Measurements from ENCODE around the gene MAML2. TPM values are rescaled to one million over a fixed set of nuclear protein-coding genes. Genes with fewer than 3 reads are reported as not detected.

Gene MAML2
- total and polyA plus RNA-seq, 2 experiments from 2014 or later, result 4.7 to 15.3 TPM

DNA sequence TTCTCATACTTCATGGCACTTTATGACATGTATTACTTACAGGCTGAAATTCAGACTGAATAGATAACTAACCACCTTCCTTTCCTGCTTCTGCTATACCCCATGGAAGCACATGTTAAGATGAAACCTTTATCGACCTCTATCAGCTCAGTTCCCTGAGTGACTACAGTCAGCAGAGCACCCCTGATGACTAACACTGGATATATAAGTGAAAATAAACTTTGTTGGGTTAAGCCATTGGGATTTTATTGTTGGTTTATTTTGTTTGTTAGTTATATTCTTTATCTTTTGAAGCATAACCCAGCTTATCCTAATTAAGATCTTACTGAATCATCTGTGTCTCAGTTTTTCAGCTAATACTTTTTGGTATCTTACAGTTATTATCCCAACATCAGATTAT is 23.0 kb upstream of the MAML2 start:
- Histone ChIP-seq H3K4me3 (no peak overlapping the region), H3K9me2 (replicated peaks; ENCODE audit: insufficient read depth) (no peaks in the 10 kb centered on the region), H3K27me3 (no peaks in the 10 kb centered on the region), H3K79me2 (no peaks in the 10 kb centered on the region), H3K27ac (no peak overlapping the region), H3K9me3 (ENCODE audit: low read depth) (no peaks in the 10 kb centered on the region), H3K36me3 (replicated peaks; ENCODE audit: insufficient read depth, low read depth) (no peaks in the 10 kb centered on the region), H3K4me2 (no peak overlapping the region), H2AFZ (no peak overlapping the region), H3K4me1 (ENCODE audit: insufficient read depth) (no peaks in the 10 kb centered on the region), H4K20me1 (ENCODE audit: insufficient read depth, poor library complexity, severe bottlenecking) (no peaks in the 10 kb centered on the region)
- no peak for TF ChIP-seq EZH2phosphoT487 (IDR thresholded peaks at IDR 0.05; ENCODE audit: low read depth, severe bottlenecking, unreplicated experiment)
- TF ChIP-seq, protein P1, sequence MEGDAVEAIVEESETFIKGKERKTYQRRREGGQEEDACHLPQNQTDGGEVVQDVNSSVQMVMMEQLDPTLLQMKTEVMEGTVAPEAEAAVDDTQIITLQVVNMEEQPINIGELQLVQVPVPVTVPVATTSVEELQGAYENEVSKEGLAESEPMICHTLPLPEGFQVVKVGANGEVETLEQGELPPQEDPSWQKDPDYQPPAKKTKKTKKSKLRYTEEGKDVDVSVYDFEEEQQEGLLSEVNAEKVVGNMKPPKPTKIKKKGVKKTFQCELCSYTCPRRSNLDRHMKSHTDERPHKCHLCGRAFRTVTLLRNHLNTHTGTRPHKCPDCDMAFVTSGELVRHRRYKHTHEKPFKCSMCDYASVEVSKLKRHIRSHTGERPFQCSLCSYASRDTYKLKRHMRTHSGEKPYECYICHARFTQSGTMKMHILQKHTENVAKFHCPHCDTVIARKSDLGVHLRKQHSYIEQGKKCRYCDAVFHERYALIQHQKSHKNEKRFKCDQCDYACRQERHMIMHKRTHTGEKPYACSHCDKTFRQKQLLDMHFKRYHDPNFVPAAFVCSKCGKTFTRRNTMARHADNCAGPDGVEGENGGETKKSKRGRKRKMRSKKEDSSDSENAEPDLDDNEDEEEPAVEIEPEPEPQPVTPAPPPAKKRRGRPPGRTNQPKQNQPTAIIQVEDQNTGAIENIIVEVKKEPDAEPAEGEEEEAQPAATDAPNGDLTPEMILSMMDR (IDR thresholded peaks at IDR 0.05; ENCODE audit: poor library complexity), result no peak
- TF ChIP-seq EZH2 (IDR thresholded peaks at IDR 0.05; ENCODE audit: borderline replicate concordance), result no peak
- WGBS (ENCODE audit: low lambda C conversion rate, missing lambda C conversion rate), result 81% methylated on average over 1 of the region's 1 CpG
- DNase-seq (ENCODE audit: low spot score), result no peak

DNA sequence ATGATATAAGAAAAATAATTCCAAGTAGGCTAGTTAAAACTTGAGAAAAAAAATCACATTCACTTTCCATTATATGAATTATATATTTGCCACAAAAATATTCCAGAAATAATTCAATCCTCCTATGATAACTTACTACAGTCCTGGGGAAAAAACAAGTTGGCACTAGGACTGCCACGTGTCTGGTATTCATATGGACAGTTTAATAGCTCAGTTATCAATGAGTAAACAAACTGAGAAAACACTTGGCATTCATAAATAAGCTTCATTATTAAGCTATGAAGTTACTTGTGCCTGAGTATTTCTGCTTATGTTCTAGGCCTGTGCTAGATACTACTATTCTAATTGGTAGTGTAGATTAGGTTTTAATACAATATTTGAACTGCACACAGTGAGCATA is 22.5 kb upstream of the MAML2 start:
- Histone ChIP-seq H3K79me2 (no peaks in the 10 kb centered on the region), H3K9me2 (replicated peaks; ENCODE audit: insufficient read depth) (no peaks in the 10 kb centered on the region), H3K9me3 (ENCODE audit: low read depth) (no peaks in the 10 kb centered on the region), H3K27ac (no peak overlapping the region), H3K4me3 (no peak overlapping the region), H4K20me1 (ENCODE audit: insufficient read depth, poor library complexity, severe bottlenecking) (no peaks in the 10 kb centered on the region), H3K36me3 (replicated peaks; ENCODE audit: insufficient read depth, low read depth) (no peaks in the 10 kb centered on the region), H3K4me1 (ENCODE audit: insufficient read depth) (no peaks in the 10 kb centered on the region), H3K27me3 (no peaks in the 10 kb centered on the region), H3K4me2 (no peak overlapping the region), H2AFZ (no peak overlapping the region)
- no peak for DNase-seq (ENCODE audit: low spot score)
- WGBS (ENCODE audit: low lambda C conversion rate, missing lambda C conversion rate), result 70% methylated on average over 1 of the region's 1 CpG
- TF ChIP-seq EZH2 (IDR thresholded peaks at IDR 0.05; ENCODE audit: borderline replicate concordance) (no peak), EZH2phosphoT487 (IDR thresholded peaks at IDR 0.05; ENCODE audit: low read depth, severe bottlenecking, unreplicated experiment) (no peak)
- TF ChIP-seq, protein P1 (IDR thresholded peaks at IDR 0.05; ENCODE audit: poor library complexity), result no peak

DNA sequence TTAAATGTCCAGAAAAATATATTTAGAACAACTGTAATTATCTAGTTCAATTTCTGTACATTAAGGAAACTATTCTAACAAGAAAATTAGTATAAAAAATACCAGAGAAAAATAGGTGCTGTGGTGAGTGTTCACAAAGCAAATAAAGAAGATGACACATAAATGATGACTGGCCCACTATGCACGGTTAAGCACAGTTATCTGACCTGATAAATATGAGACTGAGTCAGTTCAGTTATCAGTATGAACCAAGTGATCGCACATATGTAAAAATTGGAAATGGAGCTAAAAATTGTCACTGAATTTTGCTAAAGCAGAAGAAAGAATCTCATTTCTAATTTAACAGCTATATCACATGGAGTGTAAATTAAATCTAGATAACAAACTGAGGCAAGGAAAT is 18.8 kb upstream of the MAML2 start:
- Histone ChIP-seq H3K9me2 (replicated peaks; ENCODE audit: insufficient read depth) (no peaks in the 10 kb centered on the region), H3K27me3 (no peaks in the 10 kb centered on the region), H3K27ac (no peak overlapping the region), H3K4me3 (no peak overlapping the region), H3K4me2 (no peak overlapping the region), H2AFZ (no peak overlapping the region), H3K9me3 (ENCODE audit: low read depth) (no peaks in the 10 kb centered on the region), H3K36me3 (replicated peaks; ENCODE audit: insufficient read depth, low read depth) (no peaks in the 10 kb centered on the region), H3K79me2 (no peaks in the 10 kb centered on the region), H4K20me1 (ENCODE audit: insufficient read depth, poor library complexity, severe bottlenecking) (no peaks in the 10 kb centered on the region), H3K4me1 (ENCODE audit: insufficient read depth) (no peaks in the 10 kb centered on the region)
- DNase-seq (ENCODE audit: low spot score), result no peak
- WGBS (ENCODE audit: low lambda C conversion rate, missing lambda C conversion rate), result 75% methylated on average over 2 of the region's 2 CpGs
- no peak for TF ChIP-seq EZH2 (IDR thresholded peaks at IDR 0.05; ENCODE audit: borderline replicate concordance)

GRCh38 chr11:96358321-96358720 is 15.3 kb upstream of the MAML2 start:
- Histone ChIP-seq H3K27me3 (no peaks in the 10 kb centered on the region), H3K9me3 (ENCODE audit: low read depth) (no peaks in the 10 kb centered on the region), H3K79me2 (no peaks in the 10 kb centered on the region), H4K20me1 (ENCODE audit: insufficient read depth, poor library complexity, severe bottlenecking) (no peaks in the 10 kb centered on the region), H3K27ac (no peak overlapping the region), H3K36me3 (replicated peaks; ENCODE audit: insufficient read depth, low read depth) (no peaks in the 10 kb centered on the region), H3K9me2 (replicated peaks; ENCODE audit: insufficient read depth) (no peaks in the 10 kb centered on the region), H3K4me1 (ENCODE audit: insufficient read depth) (no peaks in the 10 kb centered on the region), H3K4me2 (no peak overlapping the region), H3K4me3 (no peak overlapping the region), H2AFZ (no peak overlapping the region)
- WGBS (ENCODE audit: low lambda C conversion rate, missing lambda C conversion rate), result 92% methylated on average over 3 of the region's 3 CpGs
- TF ChIP-seq EZH2 (IDR thresholded peaks at IDR 0.05; ENCODE audit: borderline replicate concordance), result no peak
- TF ChIP-seq EZH2phosphoT487 (IDR thresholded peaks at IDR 0.05; ENCODE audit: low read depth, severe bottlenecking, unreplicated experiment), result no peak
- TF ChIP-seq, protein P1 (IDR thresholded peaks at IDR 0.05; ENCODE audit: poor library complexity), result no peak
- no peak for DNase-seq (ENCODE audit: low spot score)

Data from hepatocyte (in vitro differentiated cells).